Parathyroid adenoma (tissue), 2 donors: ENCODE measurements around the gene PLIN4.

Source experiments
- H2AFZ ChIP-seq: fragments of 300-600 bp; sonication (generic); one replicate; pipeline ENCODE4 v1.7.0; 2017; ENCODE audit warnings: antibody characterized with exemption, mild to moderate bottlenecking
- H3K27ac ChIP-seq: fragments of 300-600 bp; sonication (generic); one replicate; pipeline ENCODE4 v1.7.0; 2017
- H3K27me3 ChIP-seq: fragments of 300-600 bp; sonication (generic); one replicate; pipeline ENCODE4 v1.7.0; 2017; ENCODE audit warnings: low read length; ENCODE audit not compliant: control insufficient read depth, insufficient read depth
- H3K36me3 ChIP-seq: fragments of 300-600 bp; sonication (generic); one replicate; pipeline ENCODE4 v1.7.0; 2017; ENCODE audit warnings: low read length; ENCODE audit not compliant: control insufficient read depth, insufficient read depth
- H3K4me1 ChIP-seq: fragments of 300-600 bp; sonication (generic); one replicate; pipeline ENCODE4 v1.7.0; 2017; ENCODE audit warnings: control low read depth
- H3K4me2 ChIP-seq: fragments of 300-600 bp; sonication (generic); one replicate; pipeline ENCODE4 v1.7.0; 2017; ENCODE audit warnings: low read length
- H3K4me3 ChIP-seq: fragments of 300-600 bp; sonication (generic); one replicate; pipeline ENCODE4 v1.7.0; 2017; ENCODE audit warnings: low read depth, low read length
- H3K79me2 ChIP-seq: fragments of 300-600 bp; sonication (generic); one replicate; pipeline ENCODE4 v1.7.0; 2017; ENCODE audit warnings: control low read depth
- H3K9ac ChIP-seq: fragments of 300-600 bp; sonication (generic); one replicate; pipeline ENCODE4 v1.7.0; 2017; ENCODE audit warnings: mild to moderate bottlenecking
- H3K9me3 ChIP-seq: fragments of 300-600 bp; sonication (generic); one replicate; pipeline ENCODE4 v1.7.0; 2017; ENCODE audit warnings: low read length; ENCODE audit not compliant: control insufficient read depth
- CTCF ChIP-seq: fragments of 300-600 bp; sonication (generic); IDR thresholded peaks from one replicate; pipeline ENCODE4 v1.7.0; 2017; ENCODE audit warnings: antibody characterized with exemption, mild to moderate bottlenecking
- donor health status: primary hyperparathyroidism.

Gene PLIN4

DNA sequence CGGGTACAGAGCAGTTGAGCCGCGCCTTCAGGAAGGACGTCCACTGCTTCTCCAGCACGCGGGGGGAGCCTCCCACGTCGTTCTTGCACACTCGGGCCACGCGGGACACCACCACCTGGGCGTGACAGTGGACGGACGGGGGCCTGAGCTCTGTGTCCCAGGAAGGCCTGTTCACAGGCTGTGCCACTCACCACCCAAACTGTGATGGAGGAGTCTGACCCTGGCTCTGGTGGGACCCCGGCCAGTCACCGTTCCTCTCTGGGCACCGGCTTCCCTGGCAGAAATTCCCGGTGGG lies 34.2 kb upstream of the PLIN4 start:
- H3K79me2 ChIP-seq: no peaks in the 10 kb centered on the region
- no peaks in the 10 kb centered on the region for H3K36me3 ChIP-seq
- no peak overlapping the region for H3K4me2 ChIP-seq
- no peak overlapping the region for H2AFZ ChIP-seq
- no peaks in the 10 kb centered on the region for H3K9me3 ChIP-seq
- H3K4me3 ChIP-seq: no peak overlapping the region
- no peaks in the 10 kb centered on the region for H3K4me1 ChIP-seq
- no peak for TF ChIP-seq CTCF
- H3K9ac ChIP-seq: no peak overlapping the region
- H3K27me3 ChIP-seq: no peaks in the 10 kb centered on the region
- H3K27ac ChIP-seq: no peak overlapping the region

DNA sequence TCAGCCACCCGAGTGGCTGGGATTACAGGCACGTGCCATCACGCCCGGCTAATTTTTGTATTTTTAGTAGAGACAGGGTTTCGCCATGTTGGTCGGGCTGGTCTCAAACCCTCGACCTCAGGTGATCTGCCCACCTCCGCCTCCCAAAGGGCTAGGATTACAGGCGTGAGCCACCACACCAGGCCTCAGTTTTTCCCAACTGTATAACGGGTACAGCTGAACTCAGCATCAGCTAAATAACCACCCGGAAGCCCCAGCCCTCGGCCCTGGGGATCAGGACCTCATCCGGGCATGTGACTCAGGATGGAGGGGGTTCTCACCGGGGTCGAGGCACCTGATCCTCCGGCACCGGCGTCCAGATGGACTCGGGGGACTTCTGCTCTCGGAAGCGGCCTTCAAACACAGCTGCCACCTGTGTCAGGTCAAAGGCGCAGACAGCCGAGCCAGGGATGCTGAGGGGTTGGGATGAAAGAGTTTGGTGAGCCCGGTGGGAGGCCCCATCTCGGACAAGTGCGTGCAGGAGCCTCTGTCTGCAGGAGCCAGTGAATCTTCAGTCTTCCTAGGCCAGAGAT lies 32.3 kb upstream of the PLIN4 start:
- Histone ChIP-seq H3K27ac (no peak overlapping the region), H3K4me1 (no peaks in the 10 kb centered on the region), H3K9ac (no peak overlapping the region), H3K9me3 (no peaks in the 10 kb centered on the region), H2AFZ (no peak overlapping the region), H3K79me2 (no peaks in the 10 kb centered on the region), H3K4me2 (no peak overlapping the region), H3K4me3 (no peak overlapping the region), H3K36me3 (no peaks in the 10 kb centered on the region), H3K27me3 (no peaks in the 10 kb centered on the region)
- TF ChIP-seq CTCF: no peak

DNA sequence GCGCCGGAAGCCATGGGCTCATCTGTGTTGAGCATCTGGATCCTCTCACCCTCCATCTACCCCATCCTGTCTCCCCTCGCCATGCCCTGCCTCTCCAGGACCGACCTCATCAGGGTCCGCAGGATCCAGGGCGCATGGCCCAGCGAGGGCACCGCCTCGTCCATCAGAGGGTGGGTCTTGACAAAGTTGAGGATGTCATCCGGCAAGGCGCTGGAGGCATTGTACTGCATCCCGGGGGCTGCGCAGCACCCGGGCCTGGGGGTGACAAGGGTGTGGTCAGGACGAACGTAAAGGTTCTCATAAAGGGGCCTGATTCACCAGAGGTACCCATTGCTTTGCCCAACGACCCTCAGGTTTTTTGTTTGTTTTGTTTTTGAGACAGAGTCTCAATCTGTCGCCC lies 31.7 kb upstream of the PLIN4 start:
- Histone ChIP-seq H3K4me1 (no peaks in the 10 kb centered on the region), H2AFZ (no peak overlapping the region), H3K27ac (no peak overlapping the region), H3K4me3 (no peak overlapping the region), H3K4me2 (no peak overlapping the region), H3K36me3 (no peaks in the 10 kb centered on the region), H3K79me2 (no peaks in the 10 kb centered on the region), H3K9me3 (no peaks in the 10 kb centered on the region), H3K9ac (no peak overlapping the region), H3K27me3 (no peaks in the 10 kb centered on the region)
- TF ChIP-seq CTCF: no peak

- Histone ChIP-seq H2AFZ (no peak overlapping the region), H3K27ac (no peak overlapping the region), H3K4me1 (no peaks in the 10 kb centered on the region), H3K36me3 (no peaks in the 10 kb centered on the region), H3K27me3 (no peaks in the 10 kb centered on the region), H3K9ac (no peak overlapping the region), H3K4me3 (no peak overlapping the region), H3K4me2 (no peak overlapping the region), H3K9me3 (no peaks in the 10 kb centered on the region), H3K79me2 (no peaks in the 10 kb centered on the region)
- no peak for TF ChIP-seq CTCF
Observed at GRCh38 chr19:4548238-4548584, 29.9 kb upstream of the PLIN4 start.

GRCh38 chr19:4547303-4548237 lies 29.3 kb upstream of the PLIN4 start:
- Histone ChIP-seq H3K9me3 (no peaks in the 10 kb centered on the region), H3K27ac (no peak overlapping the region), H3K4me1 (no peaks in the 10 kb centered on the region), H3K36me3 (no peaks in the 10 kb centered on the region), H3K79me2 (no peaks in the 10 kb centered on the region), H3K4me2 (no peak overlapping the region), H2AFZ (no peak overlapping the region), H3K4me3 (no peak overlapping the region), H3K9ac (no peak overlapping the region), H3K27me3 (no peaks in the 10 kb centered on the region)
- TF ChIP-seq CTCF: no peak
